ENCODE results near the gene TLR9. TPM values are rescaled to one million over a fixed set of nuclear protein-coding genes. Genes with fewer than 3 reads are reported as not detected.

Gene TLR9
- total RNA-seq, 4 donors from 2014 or later = not detected

- Histone ChIP-seq H3K9me3 (no peaks in the 10 kb centered on the region), H3K27ac (peak overlapping the region in 2 of 4 donors; percentile 7 to 39), H3K27me3 (no peaks in the 10 kb centered on the region), H3K36me3 (peaks cover 37 to 100% (median 82%) of the 10 kb centered on the region in 3 donors), H3K4me1 (peaks cover 2 to 49% (median 10%) of the 10 kb centered on the region in 3 donors), H3K4me3 (no peak overlapping the region)
- no peak for DNase-seq
- 45 to 57% methylated on average over 1 of the region's 1 CpG for WGBS, 2 donors
- intact Hi-C loops (cut with DNase I) = no loop called here
- TF ChIP-seq CTCF (IDR thresholded peaks at IDR 0.05) (no peak), POLR2A (IDR thresholded peaks at IDR 0.05) (no peak)
Observed at GRCh38 chr3:52259035-52259434, 33.6 kb upstream of the TLR9 start.

GRCh38 chr3:52257911-52258310 lies 32.5 kb upstream of the TLR9 start:
- WGBS, 2 donors = 76 to 86% methylated on average over 4 of the region's 4 CpGs
- H3K4me1 ChIP-seq = peaks cover 13 to 51% (median 21%) of the 10 kb centered on the region in 3 donors
- DNase-seq = no peak
- H3K9me3 ChIP-seq = no peaks in the 10 kb centered on the region
- H3K27ac ChIP-seq = peak overlapping the region in 2 of 4 donors; percentile 2 to 39
- H3K36me3 ChIP-seq = peaks cover 37 to 100% (median 71%) of the 10 kb centered on the region in 3 donors
- no peak overlapping the region for H3K4me3 ChIP-seq
- TF ChIP-seq CTCF (IDR thresholded peaks at IDR 0.05) = no peak
- no peak for TF ChIP-seq POLR2A (IDR thresholded peaks at IDR 0.05)
- intact Hi-C loops (cut with DNase I) = no loop called here
- no peaks in the 10 kb centered on the region for H3K27me3 ChIP-seq

- Histone ChIP-seq H3K36me3 (peaks cover 37 to 100% (median 64%) of the 10 kb centered on the region in 3 donors), H3K27ac (no peak overlapping the region), H3K27me3 (no peaks in the 10 kb centered on the region), H3K4me3 (no peak overlapping the region), H3K4me1 (peaks cover 14 to 64% (median 27%) of the 10 kb centered on the region in 3 donors), H3K9me3 (no peaks in the 10 kb centered on the region)
- DNase-seq = no peak
- 77 to 90% methylated on average over 4 of the region's 4 CpGs for WGBS, 2 donors
- intact Hi-C loops (cut with DNase I) = no loop called here
- TF ChIP-seq CTCF (IDR thresholded peaks at IDR 0.05) = no peak
- TF ChIP-seq POLR2A (IDR thresholded peaks at IDR 0.05) = no peak
Observed at GRCh38 chr3:52256622-52257021, 31.2 kb upstream of the TLR9 start.

GRCh38 chr3:52256159-52256558 lies 30.7 kb upstream of the TLR9 start:
- H3K4me3 ChIP-seq = no peak overlapping the region
- intact Hi-C loops (cut with DNase I) = no loop called here
- TF ChIP-seq CTCF (IDR thresholded peaks at IDR 0.05) (no peak), POLR2A (IDR thresholded peaks at IDR 0.05) (no peak)
- WGBS, 2 donors = 81 to 88% methylated on average over 3 of the region's 3 CpGs
- peaks cover 37 to 100% (median 62%) of the 10 kb centered on the region in 3 donors for H3K36me3 ChIP-seq
- H3K4me1 ChIP-seq = peaks cover 14 to 69% (median 32%) of the 10 kb centered on the region in 3 donors
- H3K27ac ChIP-seq = no peak overlapping the region
- no peaks in the 10 kb centered on the region for H3K9me3 ChIP-seq
- no peak for DNase-seq
- no peaks in the 10 kb centered on the region for H3K27me3 ChIP-seq

- H3K9me3 ChIP-seq = no peaks in the 10 kb centered on the region
- H3K27me3 ChIP-seq = no peaks in the 10 kb centered on the region
- TF ChIP-seq POLR2A (IDR thresholded peaks at IDR 0.05) (no peak), CTCF (IDR thresholded peaks at IDR 0.05) (no peak)
- intact Hi-C loops (cut with DNase I) = no loop called here
- WGBS, 2 donors = 68 to 72% methylated on average over 9 of the region's 9 CpGs
- peaks cover 33 to 100% (median 47%) of the 10 kb centered on the region in 3 donors for H3K36me3 ChIP-seq
- peaks cover 26 to 81% (median 45%) of the 10 kb centered on the region in 3 donors for H3K4me1 ChIP-seq
- DNase-seq = no peak
- peak overlapping the region in 3 of 4 donors; percentile 1 to 88 (median 83) for H3K27ac ChIP-seq
- H3K4me3 ChIP-seq = no peak overlapping the region
Observed at GRCh38 chr3:52254608-52255007, 29.2 kb upstream of the TLR9 start.
